PC-3 (cell line): Measurements from ENCODE around the gene PRR12. TPM values are rescaled to one million over a fixed set of nuclear protein-coding genes. Genes with fewer than 3 reads are reported as not detected.

Experiments
- ATAC-seq: fragments of 200-7000 bp; cut with Tn5 transposase; 2 replicates; pipeline ENCODE4 v1.9.1; 2020; ENCODE audit warnings: mild to moderate bottlenecking, moderate library complexity
- BruUV-seq: library from RNA; stranded (reverse); fragments of 400-500 nt; replicated peaks from 2 replicates; lab custom pipeline; 2021; lab: Mats Ljungman, UMichigan
- CTCF ChIA-PET: fragments of 300-600 bp; sonication (Branson Sonifier 250); formaldehyde crosslinking; loops from one replicate; lab custom pipeline; 2022; ENCODE audit warnings: antibody characterized with exemption; lab: Charles Lee
- POLR2A ChIA-PET: fragments of 300-600 bp; sonication (Branson Sonifier 250); formaldehyde crosslinking; loops from one replicate; lab custom pipeline; 2022; ENCODE audit warnings: antibody characterized with exemption; ENCODE audit not compliant: unreplicated experiment; lab: Charles Lee
- DNase-seq: peaks from one replicate; pipeline ENCODE4 v3.0.0-alpha.2; 2015
- H2AFZ ChIP-seq: fragments of 300-600 bp; sonication (generic); 2 replicates; pipeline ENCODE4 v1.6.0; 2016; ENCODE audit warnings: antibody characterized with exemption, low read length
- H3F3A ChIP-seq: fragments of 300-600 bp; sonication (generic); one replicate; pipeline ENCODE4 v1.6.0; 2017; ENCODE audit warnings: antibody characterized with exemption, low read length, control low read depth, mild to moderate bottlenecking; ENCODE audit not compliant: unreplicated experiment
- H3K27ac ChIP-seq: fragments of 300-600 bp; sonication (generic); 2 replicates; pipeline ENCODE4 v1.5.1; 2016; ENCODE audit warnings: mild to moderate bottlenecking, low read length
- H3K27me3 ChIP-seq: fragments of 300-600 bp; sonication (generic); 2 replicates; pipeline ENCODE4 v1.6.1; 2016; ENCODE audit warnings: low read length, mixed read lengths
- H3K36me3 ChIP-seq: fragments of 300-600 bp; sonication (generic); 2 replicates; pipeline ENCODE4 v1.6.1; 2016; ENCODE audit warnings: low read depth, mixed run types, low read length, mixed read lengths
- H3K4me1 ChIP-seq: fragments of 300-600 bp; sonication (generic); 2 replicates; pipeline ENCODE4 v1.5.1; 2016; ENCODE audit warnings: low read length; ENCODE audit not compliant: insufficient read depth
- H3K4me2 ChIP-seq: fragments of 300-600 bp; sonication (generic); 2 replicates; pipeline ENCODE4 v1.6.0; 2016; ENCODE audit warnings: low read length
- H3K4me3 ChIP-seq: fragments of 300-600 bp; sonication (generic); 2 replicates; pipeline ENCODE4 v1.5.1; 2016; ENCODE audit warnings: mild to moderate bottlenecking, low read length, mixed read lengths
- H3K79me2 ChIP-seq: fragments of 300-600 bp; sonication (generic); 2 replicates; pipeline ENCODE4 v1.6.1; 2017; ENCODE audit warnings: low read length, mixed read lengths
- H3K9ac ChIP-seq: fragments of 300-600 bp; sonication (generic); 2 replicates; pipeline ENCODE4 v1.6.0; 2016; ENCODE audit warnings: mild to moderate bottlenecking, low read length
- H3K9me2 ChIP-seq: fragments of 300-600 bp; sonication (generic); replicated peaks from 2 replicates; pipeline ENCODE4 v1.6.1; 2016; ENCODE audit warnings: mixed run types, low read length, mixed read lengths
- H3K9me3 ChIP-seq: fragments of 300-600 bp; sonication (generic); 2 replicates; pipeline ENCODE4 v1.6.1; 2016; ENCODE audit warnings: low read length, mixed read lengths
- H4K20me1 ChIP-seq: fragments of 300-600 bp; sonication (generic); 2 replicates; pipeline ENCODE4 v1.6.1; 2016; ENCODE audit warnings: low read length, mixed read lengths
- EZH2 ChIP-seq: fragments of 300-600 bp; sonication (generic); IDR thresholded peaks from one replicate; pipeline ENCODE4 v1.6.1; 2017; ENCODE audit warnings: antibody characterized with exemption, mild to moderate bottlenecking, low read length; ENCODE audit not compliant: unreplicated experiment
- EZH2phosphoT487 ChIP-seq: fragments of 300-600 bp; sonication (generic); IDR thresholded peaks from 2 replicates; pipeline ENCODE4 v1.6.1; 2018; ENCODE audit warnings: mild to moderate bottlenecking, antibody characterized with exemption, low read length, borderline replicate concordance
- intact Hi-C: fragments of 100-400 bp; cut with micrococcal nuclease; formaldehyde crosslinking; loops from 2 replicates; pipeline ENCODE4 v1.9.0; 2023
- total RNA-seq: library from RNA; depleted of rRNA; stranded (reverse); fragments of >200 nt; gene quantifications from 2 replicates; pipeline ENCODE4 v1.2.3, GENCODE V29; 2014
- TF ChIP-seq, protein P1 (sequence below): fragments of 300-600 bp; sonication (generic); conservative IDR thresholded peaks from 2 replicates; pipeline ENCODE4 v1.5.1; 2017; ENCODE audit warnings: antibody characterized with exemption, low read depth, mild to moderate bottlenecking, low read length

PRR12 gene
- total RNA-seq, 1 experiment from 2014 or later: 14.6 TPM

DNA sequence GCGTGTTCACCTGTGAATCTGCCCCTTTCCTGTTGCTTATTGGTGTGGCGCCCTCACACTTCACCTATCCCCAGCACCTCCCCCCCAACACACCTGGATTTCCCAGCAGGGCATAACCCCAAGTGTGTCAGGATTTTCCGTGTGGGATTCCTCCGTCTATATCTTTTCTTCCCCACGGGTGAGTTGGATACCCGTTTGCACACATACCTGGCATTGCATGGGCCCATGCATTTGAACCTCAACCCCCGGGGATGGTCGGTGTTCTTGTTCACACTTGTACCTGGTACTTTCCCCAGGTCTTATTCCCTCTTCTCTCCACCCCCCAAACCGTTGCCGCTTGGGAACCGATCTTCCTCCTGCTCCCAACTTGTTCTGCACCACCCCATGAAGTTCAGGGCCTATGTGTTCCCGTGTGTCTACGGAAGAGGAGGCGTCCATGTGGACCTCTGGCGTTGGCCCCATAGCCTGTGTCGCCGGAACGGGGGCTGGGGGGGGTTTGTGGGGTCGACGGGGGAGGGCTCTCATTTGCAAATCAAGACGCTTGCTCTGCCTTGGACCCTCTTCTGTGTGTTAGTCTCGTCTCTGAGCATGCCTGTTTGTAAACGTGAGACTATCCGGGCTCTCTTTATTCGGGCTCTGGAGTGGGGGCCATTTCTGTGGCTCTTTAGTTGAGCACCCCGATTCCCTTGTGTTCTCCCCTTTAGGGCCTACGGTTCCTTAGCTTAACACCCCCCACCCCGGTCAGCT is 1.7 kb downstream of the PRR12 start:
- TF ChIP-seq EZH2 (no peak), EZH2phosphoT487 (no peak)
- TF ChIP-seq, protein P1, sequence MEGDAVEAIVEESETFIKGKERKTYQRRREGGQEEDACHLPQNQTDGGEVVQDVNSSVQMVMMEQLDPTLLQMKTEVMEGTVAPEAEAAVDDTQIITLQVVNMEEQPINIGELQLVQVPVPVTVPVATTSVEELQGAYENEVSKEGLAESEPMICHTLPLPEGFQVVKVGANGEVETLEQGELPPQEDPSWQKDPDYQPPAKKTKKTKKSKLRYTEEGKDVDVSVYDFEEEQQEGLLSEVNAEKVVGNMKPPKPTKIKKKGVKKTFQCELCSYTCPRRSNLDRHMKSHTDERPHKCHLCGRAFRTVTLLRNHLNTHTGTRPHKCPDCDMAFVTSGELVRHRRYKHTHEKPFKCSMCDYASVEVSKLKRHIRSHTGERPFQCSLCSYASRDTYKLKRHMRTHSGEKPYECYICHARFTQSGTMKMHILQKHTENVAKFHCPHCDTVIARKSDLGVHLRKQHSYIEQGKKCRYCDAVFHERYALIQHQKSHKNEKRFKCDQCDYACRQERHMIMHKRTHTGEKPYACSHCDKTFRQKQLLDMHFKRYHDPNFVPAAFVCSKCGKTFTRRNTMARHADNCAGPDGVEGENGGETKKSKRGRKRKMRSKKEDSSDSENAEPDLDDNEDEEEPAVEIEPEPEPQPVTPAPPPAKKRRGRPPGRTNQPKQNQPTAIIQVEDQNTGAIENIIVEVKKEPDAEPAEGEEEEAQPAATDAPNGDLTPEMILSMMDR: no peak

GRCh38 chr19:49593233-49594113 is 2.5 kb downstream of the PRR12 start:
- Histone ChIP-seq H3K36me3 (peaks cover 30% of the 10 kb centered on the region), H3K9me2 (no peaks in the 10 kb centered on the region), H3K4me1 (peaks cover 7% of the 10 kb centered on the region; the same call in 1 of the 2 replicates), H3K27ac (peak overlapping the region; percentile 87), H3F3A (no peaks in the 10 kb centered on the region), H3K9ac (peak overlapping the region; percentile 95), H3K9me3 (no peaks in the 10 kb centered on the region), H3K4me2 (peak overlapping the region; percentile 91), H2AFZ (peak overlapping the region; percentile 51; the same call in 1 of the 2 replicates), H3K4me3 (peak overlapping the region; percentile 99), H4K20me1 (peaks cover 8% of the 10 kb centered on the region), H3K79me2 (peaks cover 55% of the 10 kb centered on the region), H3K27me3 (no peaks in the 10 kb centered on the region)
- ATAC-seq: peak; percentile 50
- BruUV-seq: no TSS peak
- TF ChIP-seq, protein P1: no peak
- TF ChIP-seq EZH2 (no peak), EZH2phosphoT487 (no peak)
- intact Hi-C loops: loop anchor here (1.0 kb wide), 1 partner anchor 21 kb away; no protein-coding TSS in a partner anchor
- POLR2A ChIA-PET: interaction anchor here (0.5 to 0.6 kb wide), 2 partner anchors 47 to 66 kb away, joined by 3 to 6 read pairs; partner anchors contain the start of genes RCN3 and RRAS
- CTCF ChIA-PET: no interaction called here
- peak; percentile 95 for DNase-seq

More for the DNA sequence above, 1.7 kb downstream of the PRR12 start:
- Histone ChIP-seq H2AFZ (peak overlapping the region; percentile 72; the same call in 1 of the 2 replicates), H3K27ac (peak overlapping the region; percentile 87), H3K9ac (peak overlapping the region; percentile 95), H3K9me2 (no peaks in the 10 kb centered on the region), H3K4me1 (peaks cover 7% of the 10 kb centered on the region; the same call in 1 of the 2 replicates), H3K27me3 (no peaks in the 10 kb centered on the region), H4K20me1 (peaks cover 6% of the 10 kb centered on the region; the same call in 1 of the 2 replicates), H3K4me2 (peak overlapping the region; percentile 91), H3K36me3 (peaks cover 25% of the 10 kb centered on the region; the same call in 1 of the 2 replicates), H3F3A (no peaks in the 10 kb centered on the region), H3K9me3 (no peaks in the 10 kb centered on the region), H3K79me2 (peaks cover 51% of the 10 kb centered on the region), H3K4me3 (peak overlapping the region; percentile 99)
- ChIA-PET CTCF (no interaction called here), POLR2A (interaction anchor here (0.6 kb wide), 1 partner anchor 48 kb away, joined by 3 read pairs; the partner anchor contains the start of gene RRAS)
- DNase-seq (peak; percentile 55), ATAC-seq (no peak)
- BruUV-seq: TSS peak; percentile 70
- intact Hi-C loops: loop anchor here (1.0 kb wide), 1 partner anchor 22 kb away; no protein-coding TSS in a partner anchor
